Activated CD4-positive, CD25-positive, alpha-beta regulatory T cell (primary cell): ENCODE results near the gene PAM.
"Not testable (repeated sequence)": the region's sequence is repeated elsewhere in the genome, so short reads cannot be mapped to it uniquely, and the experiment has no call there.

ENCODE experiments used
- DNase-seq, 4 experiments: peaks; one replicate each; lab custom pipeline; 2025; lab: John Stamatoyannopoulos, UW

The PAM gene

DNA sequence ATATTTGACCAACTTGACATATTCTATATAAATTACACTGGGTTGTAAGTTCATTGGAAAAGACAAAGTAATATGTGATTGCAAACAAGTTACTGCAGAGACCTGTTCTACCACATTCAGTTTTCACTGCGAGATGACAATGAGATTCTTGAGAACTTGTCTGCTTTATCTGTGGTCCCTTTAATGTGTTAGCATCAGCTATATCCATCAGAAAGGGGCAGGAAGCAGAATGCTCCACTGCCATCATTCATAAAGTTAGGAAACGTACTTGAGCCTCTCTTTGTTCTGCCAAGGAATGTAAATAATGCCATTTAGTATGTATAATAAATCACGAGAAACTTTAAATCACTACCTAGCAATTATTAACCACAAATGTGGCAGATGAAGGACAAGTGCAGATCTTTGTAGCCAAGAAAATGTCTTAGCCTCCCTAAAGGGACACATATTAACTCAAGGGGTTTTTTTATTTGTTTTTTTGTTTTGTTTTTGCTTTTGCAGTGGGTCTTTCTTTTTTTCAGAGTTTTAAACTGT, 305.4 kb downstream of the PAM start:
- no peak for DNase-seq

- no peak for DNase-seq
Observed at GRCh38 chr5:103066326-103066725, 311.2 kb downstream of the PAM start.

DNA sequence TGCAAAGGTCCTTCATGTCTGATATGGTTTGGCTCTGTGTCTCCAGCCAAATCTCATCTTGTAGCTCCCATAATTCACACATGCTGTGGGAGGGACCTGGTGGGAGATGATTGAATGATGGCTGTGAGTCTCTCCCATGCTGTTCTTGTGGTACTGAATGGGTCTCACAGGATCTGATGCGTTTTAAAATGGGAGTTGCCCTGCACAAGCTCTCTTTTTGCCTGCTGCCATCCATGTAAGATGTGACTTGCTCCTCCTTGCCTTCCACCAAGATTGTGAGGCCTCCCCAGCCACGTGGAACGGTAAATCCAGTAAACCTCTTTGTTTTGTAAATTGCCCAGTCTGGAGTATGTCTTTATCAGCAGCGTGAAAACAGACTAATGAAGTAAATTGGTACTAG, 318.4 kb downstream of the PAM start:
- not testable (repeated sequence) for DNase-seq

DNA sequence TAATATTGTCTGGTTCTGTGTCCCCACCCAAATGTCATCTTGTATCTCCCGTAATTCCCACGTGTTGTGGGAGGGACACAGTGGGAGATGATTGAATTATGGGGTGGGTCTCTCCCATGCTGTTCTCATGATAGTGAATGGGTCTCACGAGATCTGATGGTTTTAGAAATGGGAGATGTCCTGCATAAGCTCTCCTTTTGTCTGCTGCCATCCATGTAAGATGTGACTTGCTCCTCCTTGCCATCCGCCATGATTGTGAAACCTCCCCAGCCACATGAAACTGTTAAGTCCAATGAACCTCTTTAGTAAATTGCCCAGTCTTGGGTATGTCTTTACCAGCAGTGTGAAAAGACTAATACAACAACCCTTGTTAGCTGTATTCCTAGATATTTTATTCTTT, 320.3 kb downstream of the PAM start:
- no peak for DNase-seq
